Loucy (cell line): Measurements from ENCODE around the gene PRR9.

ENCODE experiments used
- CTCF ChIP-seq: fragments of 200-600 bp; sonication (generic); conservative IDR thresholded peaks from 2 replicates; pipeline ENCODE4 v1.5.1; 2014; ENCODE audit warnings: mild to moderate bottlenecking, antibody characterized with exemption, low read length
- EZH2phosphoT487 ChIP-seq: fragments of 200-600 bp; IDR thresholded peaks from 2 replicates; pipeline ENCODE4 v1.6.1; 2018; ENCODE audit warnings: antibody characterized with exemption, mild to moderate bottlenecking, moderate library complexity, borderline replicate concordance

- TF ChIP-seq CTCF (no peak), EZH2phosphoT487 (no peak)
These were observed 22.2 kb upstream of the PRR9 start for GRCh38 chr1:153195216-153195615.
